Liver (tissue), 3 donors: ENCODE measurements around the gene LRFN5.

Experiments
- GABPA ChIP-seq, 2 donors: IDR thresholded peaks in 1 of 2; conservative IDR thresholded peaks in 1 of 2; 2 replicates each; pipeline ENCODE4 v1.6.1; 2016; ENCODE audit warnings: antibody characterized with exemption in 2 of 2, mild to moderate bottlenecking in 1 of 2, moderate library complexity in 1 of 2
- HNF4A ChIP-seq, 2 donors: conservative IDR thresholded peaks; 2 replicates each; pipeline ENCODE4 v1.6.1; 2016; ENCODE audit warnings: antibody characterized with exemption in 2 of 2, mild to moderate bottlenecking in 2 of 2
- TAF1 ChIP-seq: conservative IDR thresholded peaks from 2 replicates; pipeline ENCODE4 v1.6.1; 2016; ENCODE audit warnings: antibody characterized with exemption, mild to moderate bottlenecking
- YY1 ChIP-seq: IDR thresholded peaks from 2 replicates; pipeline ENCODE4 v1.6.1; 2016; ENCODE audit warnings: antibody characterized with exemption, mild to moderate bottlenecking
- TF ChIP-seq, protein P1 (sequence below): IDR thresholded peaks from 2 replicates; pipeline ENCODE4 v1.6.1; 2016; ENCODE audit warnings: antibody characterized with exemption
- TF ChIP-seq, protein P2 (sequence below): fragments of 150-350 bp; IDR thresholded peaks from 2 replicates; pipeline ENCODE4 v1.5.1; 2017; ENCODE audit warnings: improper control_type of control experiment, low read depth, low read length; ENCODE audit not compliant: missing input control
- donor health status: healthy.
- donor health status: healthy.

DNA sequence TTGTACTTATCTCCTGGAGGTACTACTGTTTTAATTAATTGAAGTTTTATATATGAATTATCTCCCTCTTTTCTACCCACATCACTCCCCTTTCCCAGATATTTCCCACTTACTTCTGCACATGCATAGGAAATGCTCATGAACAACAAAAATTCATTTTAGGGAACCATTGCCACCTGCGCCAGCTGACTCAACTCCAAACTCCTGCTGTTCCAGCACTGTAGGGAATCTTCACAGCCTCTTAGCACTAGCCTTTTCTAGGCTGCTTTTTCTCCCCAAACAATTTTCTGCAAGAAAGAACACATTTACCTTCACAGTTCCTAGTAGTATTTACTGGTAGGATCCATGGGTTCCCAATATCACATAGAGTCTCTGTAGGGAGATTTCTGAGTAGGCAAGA lies 268.4 kb downstream of the LRFN5 start:
- TF ChIP-seq, protein P1, sequence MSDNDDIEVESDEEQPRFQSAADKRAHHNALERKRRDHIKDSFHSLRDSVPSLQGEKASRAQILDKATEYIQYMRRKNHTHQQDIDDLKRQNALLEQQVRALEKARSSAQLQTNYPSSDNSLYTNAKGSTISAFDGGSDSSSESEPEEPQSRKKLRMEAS, result no peak
- TF ChIP-seq, protein P2, sequence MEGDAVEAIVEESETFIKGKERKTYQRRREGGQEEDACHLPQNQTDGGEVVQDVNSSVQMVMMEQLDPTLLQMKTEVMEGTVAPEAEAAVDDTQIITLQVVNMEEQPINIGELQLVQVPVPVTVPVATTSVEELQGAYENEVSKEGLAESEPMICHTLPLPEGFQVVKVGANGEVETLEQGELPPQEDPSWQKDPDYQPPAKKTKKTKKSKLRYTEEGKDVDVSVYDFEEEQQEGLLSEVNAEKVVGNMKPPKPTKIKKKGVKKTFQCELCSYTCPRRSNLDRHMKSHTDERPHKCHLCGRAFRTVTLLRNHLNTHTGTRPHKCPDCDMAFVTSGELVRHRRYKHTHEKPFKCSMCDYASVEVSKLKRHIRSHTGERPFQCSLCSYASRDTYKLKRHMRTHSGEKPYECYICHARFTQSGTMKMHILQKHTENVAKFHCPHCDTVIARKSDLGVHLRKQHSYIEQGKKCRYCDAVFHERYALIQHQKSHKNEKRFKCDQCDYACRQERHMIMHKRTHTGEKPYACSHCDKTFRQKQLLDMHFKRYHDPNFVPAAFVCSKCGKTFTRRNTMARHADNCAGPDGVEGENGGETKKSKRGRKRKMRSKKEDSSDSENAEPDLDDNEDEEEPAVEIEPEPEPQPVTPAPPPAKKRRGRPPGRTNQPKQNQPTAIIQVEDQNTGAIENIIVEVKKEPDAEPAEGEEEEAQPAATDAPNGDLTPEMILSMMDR, result no peak
- TF ChIP-seq HNF4A (conservative IDR thresholded peaks at IDR 0.05) (no peak), TAF1 (no peak), GABPA (IDR thresholded peaks at IDR 0.05 in 1 of 2, conservative IDR thresholded peaks at IDR 0.05 in 1 of 2) (no peak), YY1 (no peak)
